Neutrophil (primary cell): ENCODE results near the gene NCOA3.

Experiments used
- H3K27ac ChIP-seq: fragments of 200-600 bp; sonication (generic); 2 replicates; pipeline ENCODE4 v1.5.1; 2016; ENCODE audit warnings: mild to moderate bottlenecking, moderate library complexity
- H3K27me3 ChIP-seq: fragments of 200-600 bp; sonication (generic); 2 replicates; pipeline ENCODE4 v1.6.0; 2016; ENCODE audit warnings: mild to moderate bottlenecking
- H3K36me3 ChIP-seq: fragments of 200-600 bp; sonication (generic); 2 replicates; pipeline ENCODE4 v1.5.1; 2017
- H3K4me1 ChIP-seq, 2 experiments: fragments of 200-600 bp in 1 of 2; sonication (generic) in 1 of 2; 1 replicate in 1 of 2; 2 replicates in 1 of 2; pipeline versions ENCODE4 v1.5.1 to v1.6.1; 2013 to 2016; ENCODE audit warnings: low read depth in 1 of 2, low read length in 1 of 2, mild to moderate bottlenecking in 1 of 2, moderate library complexity in 1 of 2; ENCODE audit not compliant: control insufficient read depth in 1 of 2, insufficient read depth in 1 of 2
- H3K4me3 ChIP-seq, 2 experiments: fragments of 200-600 bp in 1 of 2; sonication (generic) in 1 of 2; 1 replicate in 1 of 2; 2 replicates in 1 of 2; pipeline ENCODE4 v1.5.1; 2013 to 2016; ENCODE audit warnings: low read depth in 1 of 2, low read length in 1 of 2, mild to moderate bottlenecking in 1 of 2, moderate library complexity in 1 of 2
- H3K9me3 ChIP-seq: fragments of 200-600 bp; sonication (generic); 2 replicates; pipeline ENCODE4 v1.5.1; 2016
- CTCF ChIP-seq: fragments of 200-600 bp; sonication (generic); IDR thresholded peaks from 2 replicates; pipeline ENCODE4 v1.5.1; 2016; ENCODE audit warnings: antibody characterized with exemption

NCOA3 gene

GRCh38 chr20:47706345-47706744 lies 204.7 kb downstream of the NCOA3 start:
- Histone ChIP-seq H3K36me3 (peaks cover 12% of the 10 kb centered on the region), H3K9me3 (no peaks in the 10 kb centered on the region), H3K27ac (no peak overlapping the region), H3K4me1 (peaks cover 0 to 5% of the 10 kb centered on the region in 2 experiments), H3K4me3 (no peak overlapping the region), H3K27me3 (peaks cover 9% of the 10 kb centered on the region)
- no peak for TF ChIP-seq CTCF
